WI38 (cell line): Measurements from ENCODE around the gene PROX1.

ENCODE experiments used
- H3K4me3 ChIP-seq: 2 replicates; pipeline ENCODE4 v1.5.1; 2011; ENCODE audit warnings: low read depth, mild to moderate bottlenecking, control low read depth, low read length
- CTCF ChIP-seq: IDR thresholded peaks from 2 replicates; pipeline ENCODE4 v1.5.1; 2012; ENCODE audit warnings: low read depth, mild to moderate bottlenecking, control low read depth, low read length

PROX1 gene

GRCh38 chr1:214066936-214067335, 79.2 kb downstream of the PROX1 start:
- TF ChIP-seq CTCF: no peak
- no peak overlapping the region for H3K4me3 ChIP-seq

- no peak for TF ChIP-seq CTCF
- H3K4me3 ChIP-seq: no peak overlapping the region
Observed at GRCh38 chr1:214067397-214067796, 79.6 kb downstream of the PROX1 start.

GRCh38 chr1:214067853-214068703, 80.3 kb downstream of the PROX1 start:
- H3K4me3 ChIP-seq: no peak overlapping the region
- TF ChIP-seq CTCF: no peak

- no peak for TF ChIP-seq CTCF
- H3K4me3 ChIP-seq: no peak overlapping the region
Observed at GRCh38 chr1:214068979-214069378, 81.2 kb downstream of the PROX1 start.

GRCh38 chr1:214071469-214071868, 83.7 kb downstream of the PROX1 start:
- H3K4me3 ChIP-seq: no peak overlapping the region
- no peak for TF ChIP-seq CTCF

- TF ChIP-seq CTCF: no peak
- H3K4me3 ChIP-seq: no peak overlapping the region
Observed at GRCh38 chr1:214072426-214073157, 84.8 kb downstream of the PROX1 start.

GRCh38 chr1:214074477-214074876, 86.7 kb downstream of the PROX1 start:
- H3K4me3 ChIP-seq: no peak overlapping the region
- TF ChIP-seq CTCF: no peak
